Fibroblast of skin of right quadriceps (primary cell): ENCODE data around the gene PRKAG2.

Experiments
- DNase-seq: peaks from one replicate; pipeline ENCODE4 v3.0.0-alpha.2; 2013

The PRKAG2 gene

GRCh38 chr7:151864081-151864480 is 12.8 kb downstream of the PRKAG2 start:
- DNase-seq, result no peak

DNA sequence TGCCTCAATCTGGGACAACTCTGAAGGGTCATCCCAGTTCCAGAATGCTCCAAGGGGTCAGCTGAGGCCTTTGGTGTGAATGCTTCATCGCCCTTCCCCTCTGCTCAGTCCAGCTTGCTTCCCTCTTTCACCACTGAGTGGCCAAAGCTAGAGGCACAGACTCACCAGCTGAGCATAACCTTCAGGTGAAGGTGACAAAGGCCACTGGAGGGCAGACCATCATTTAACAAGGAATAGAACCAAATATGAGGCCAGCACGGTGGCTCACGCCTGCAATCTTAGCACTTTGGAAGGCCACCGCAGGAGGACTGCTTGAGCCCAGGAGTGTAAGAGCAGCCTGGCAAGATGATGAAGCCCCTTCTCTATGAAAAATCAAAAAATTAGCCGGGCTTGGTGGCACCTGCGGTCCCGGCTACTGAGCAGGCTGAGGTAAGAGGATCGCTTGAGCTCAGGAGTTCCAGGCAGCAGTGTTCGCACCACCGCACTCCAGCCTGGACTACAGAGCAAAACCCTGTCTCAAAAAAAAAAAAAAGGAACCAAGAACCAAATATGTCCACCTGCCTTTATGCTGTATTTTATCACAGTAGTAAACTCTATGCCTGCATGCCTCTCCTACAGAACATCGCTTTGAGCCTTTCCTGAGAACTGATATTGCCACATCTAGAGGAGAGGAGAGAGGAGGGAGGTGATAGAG is 13.4 kb downstream of the PRKAG2 start:
- no peak for DNase-seq

GRCh38 chr7:151862606-151863381 is 14.1 kb downstream of the PRKAG2 start:
- no peak for DNase-seq

- DNase-seq, result no peak
Observed at GRCh38 chr7:151861881-151862280, 15.0 kb downstream of the PRKAG2 start.

DNA sequence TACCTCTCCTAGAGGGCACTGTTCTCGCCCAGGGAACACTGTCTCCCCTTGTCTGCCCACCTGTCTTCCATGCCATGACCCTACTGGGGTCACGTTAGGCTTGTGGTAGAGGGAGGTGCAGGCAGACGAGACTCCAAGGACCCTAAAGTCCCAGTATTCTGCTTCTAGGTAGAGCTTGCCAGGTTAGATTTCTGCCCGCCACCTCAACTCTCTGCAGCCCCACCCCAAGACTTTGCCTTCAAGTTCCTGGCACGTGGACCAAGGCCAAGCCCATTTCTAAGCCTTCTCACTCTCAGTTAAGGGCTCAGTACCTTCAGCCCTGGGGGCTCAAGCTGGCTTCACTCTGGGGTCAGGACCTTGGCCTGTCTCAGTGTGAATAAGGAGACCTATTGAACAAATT is 16.1 kb downstream of the PRKAG2 start:
- no peak for DNase-seq

DNA sequence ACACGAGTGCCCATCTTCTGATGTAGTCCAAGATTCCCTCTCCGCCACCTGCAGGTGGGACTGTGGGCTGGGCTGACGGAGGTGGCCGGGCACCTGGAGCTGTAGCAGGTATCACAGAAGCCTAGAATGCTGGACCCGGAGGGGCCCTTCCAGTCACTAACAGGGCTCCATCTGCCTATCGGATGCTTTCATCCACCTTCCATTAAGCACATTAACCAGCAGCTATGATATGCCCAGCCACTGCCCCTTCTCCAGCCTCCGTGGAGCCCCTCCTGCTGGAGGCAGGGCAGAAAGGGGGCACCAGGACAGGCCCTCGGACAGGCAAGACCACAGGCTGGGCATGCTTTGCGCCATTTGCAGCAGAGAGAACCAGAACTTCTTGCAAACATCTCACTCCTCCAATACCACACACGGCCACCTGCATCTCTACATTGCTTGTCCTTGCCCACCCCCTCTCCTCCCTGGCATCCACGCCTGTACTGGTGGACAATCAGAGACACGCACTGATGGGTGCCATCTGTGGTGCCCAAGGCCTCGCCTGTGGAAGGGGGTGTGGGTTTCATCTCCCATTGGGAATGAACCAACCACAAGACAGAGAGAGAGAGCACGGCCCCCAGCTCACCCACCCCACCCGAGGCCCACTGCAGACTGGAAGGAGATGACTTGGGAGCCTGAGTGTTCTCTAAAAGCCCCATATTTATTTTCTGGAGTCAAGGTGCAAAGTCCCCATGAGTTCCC is 16.8 kb downstream of the PRKAG2 start:
- no peak for DNase-seq

DNA sequence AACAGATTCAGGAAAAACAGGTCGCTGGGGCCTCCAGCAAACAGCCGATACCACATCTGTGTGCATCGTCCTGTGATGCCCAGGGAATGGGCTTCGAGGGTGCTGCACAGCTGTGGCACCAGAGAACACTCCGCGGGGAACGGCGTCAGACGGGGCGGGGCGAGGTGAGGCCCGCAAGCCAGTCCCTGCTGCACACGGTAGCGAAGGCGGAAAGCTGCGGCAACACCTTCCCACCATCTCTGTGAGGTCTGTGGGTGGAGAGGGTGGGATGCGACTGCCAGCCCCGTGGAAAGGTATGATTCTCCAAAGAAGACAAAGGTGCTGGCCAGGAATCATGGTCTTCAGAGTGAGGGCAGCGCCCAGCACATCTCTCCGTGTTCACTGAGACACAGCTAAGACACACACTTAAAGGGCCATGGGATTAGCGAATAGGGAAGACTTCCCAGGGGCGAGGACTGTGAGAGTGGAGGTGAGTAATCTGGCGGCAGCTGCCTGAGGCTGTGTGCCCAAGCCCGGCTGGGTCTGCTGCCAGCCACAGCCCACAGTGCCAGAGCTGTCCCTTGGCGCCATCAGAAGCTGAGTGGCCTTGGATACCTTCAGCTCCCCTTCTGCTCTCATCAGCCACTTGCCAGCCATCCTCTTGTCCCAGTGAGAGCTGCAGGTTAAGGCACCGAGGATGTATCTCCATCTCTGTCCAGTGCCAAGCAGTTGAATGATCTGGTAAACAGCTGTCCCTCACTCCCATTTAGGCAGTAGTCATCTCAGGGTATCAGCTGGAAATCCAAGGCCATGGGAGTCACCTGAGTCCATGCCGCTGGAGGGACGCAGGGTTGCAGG is 17.6 kb downstream of the PRKAG2 start:
- no peak for DNase-seq

- no peak for DNase-seq
Observed at GRCh38 chr7:151858456-151858855, 18.5 kb downstream of the PRKAG2 start.

DNA sequence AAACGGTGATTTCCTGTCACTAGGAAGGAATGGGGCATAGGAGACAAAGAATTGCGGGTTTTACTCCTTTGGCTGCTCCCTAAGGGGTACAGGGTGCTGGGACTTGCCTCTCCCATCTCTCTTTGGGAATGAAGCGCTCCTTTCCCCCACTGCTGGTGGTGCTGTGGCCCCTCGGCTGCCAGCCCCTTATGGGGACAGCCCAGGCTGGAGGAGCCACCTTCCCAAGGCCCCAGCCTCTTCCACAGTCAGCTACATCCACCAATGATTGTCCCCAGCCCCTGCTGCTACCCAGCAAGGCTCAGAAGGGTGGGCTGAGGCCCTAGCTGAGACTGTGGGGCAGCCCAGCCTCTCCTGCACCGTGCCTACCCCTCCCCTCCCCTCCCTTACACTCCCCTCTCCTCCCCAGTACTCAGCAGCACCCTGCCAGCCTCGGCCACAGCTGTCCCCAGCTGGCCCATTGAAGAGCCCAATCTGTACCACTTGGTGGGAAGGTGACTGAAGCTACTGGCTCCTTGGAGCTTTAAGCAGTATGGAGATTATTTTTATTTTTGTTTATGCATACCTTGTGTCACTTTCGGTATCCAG is 19.0 kb downstream of the PRKAG2 start:
- DNase-seq, result no peak

GRCh38 chr7:151857412-151857811 is 19.5 kb downstream of the PRKAG2 start:
- no peak for DNase-seq

GRCh38 chr7:151856516-151856915 is 20.4 kb downstream of the PRKAG2 start:
- no peak for DNase-seq

DNA sequence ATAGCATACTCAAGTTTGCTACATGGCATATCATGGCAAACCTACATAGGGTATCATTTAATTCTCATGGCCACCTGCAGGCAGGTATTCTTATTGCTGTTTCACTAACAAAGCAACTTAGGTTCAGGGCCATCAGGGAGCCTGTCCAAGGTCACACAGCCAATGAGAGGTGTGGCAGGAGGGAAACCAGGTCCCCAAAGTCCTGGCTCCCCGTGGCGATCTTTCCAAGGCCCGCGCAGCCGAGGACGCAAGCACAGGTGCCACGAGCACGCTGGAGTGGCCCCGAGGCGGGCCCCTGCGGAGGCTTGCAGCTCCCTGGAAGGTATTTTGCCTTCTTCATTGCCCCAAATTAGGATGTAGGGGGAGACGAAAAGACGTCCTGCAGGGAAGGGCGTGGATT is 20.8 kb downstream of the PRKAG2 start:
- DNase-seq, result no peak

DNA sequence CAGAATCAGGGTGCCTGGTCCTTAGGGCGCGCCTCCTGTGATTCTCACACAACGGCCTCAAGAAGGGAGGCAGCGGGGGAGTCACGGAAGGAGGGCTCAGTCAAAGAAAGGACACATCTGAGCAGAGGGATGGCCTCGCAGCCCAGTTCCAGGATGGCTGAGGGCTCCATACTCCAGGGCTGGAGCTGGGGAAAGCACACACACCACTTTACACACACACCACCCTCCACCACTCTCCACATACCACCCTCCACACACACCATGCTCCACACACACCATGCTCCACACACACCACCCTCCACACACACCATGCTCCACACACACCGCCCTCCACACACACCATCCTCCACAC is 22.2 kb downstream of the PRKAG2 start:
- no peak for DNase-seq

DNA sequence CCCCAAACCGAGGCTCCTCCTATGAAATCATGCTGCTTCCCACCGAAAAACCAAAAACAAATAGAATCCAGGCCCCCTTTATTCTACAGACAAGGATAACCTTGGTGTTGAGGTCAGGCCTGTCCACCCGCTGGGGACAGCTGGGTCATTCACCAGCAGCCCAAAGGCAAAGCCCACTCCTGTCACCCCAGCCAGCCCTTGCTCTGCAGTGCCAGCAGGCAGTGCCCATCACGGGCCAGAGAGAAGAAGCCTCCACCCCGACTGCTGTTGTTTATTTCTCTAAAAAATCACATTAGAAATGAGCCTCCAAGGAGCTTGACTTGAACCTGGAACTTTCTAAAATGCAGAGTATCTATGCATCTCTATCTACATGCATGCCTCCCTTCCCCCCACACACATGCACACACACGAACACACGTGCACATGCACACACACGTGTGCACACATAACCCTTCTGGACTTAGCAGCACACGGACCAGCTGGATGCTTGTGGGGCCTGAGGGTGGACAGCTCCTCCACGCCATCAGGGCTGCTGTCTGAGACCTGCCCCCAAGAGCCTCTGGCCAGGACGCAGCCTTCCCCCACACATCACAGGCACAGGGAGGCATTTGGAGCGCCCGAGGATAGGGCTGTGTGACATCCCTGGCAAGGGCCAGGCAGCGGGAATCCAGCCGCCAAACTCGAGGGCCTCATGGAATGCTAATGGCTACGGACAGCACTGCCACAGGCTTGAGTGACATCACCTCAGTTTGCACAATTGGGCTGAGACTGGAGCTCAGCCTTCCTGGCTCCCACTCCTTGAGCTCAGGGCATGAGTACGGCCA is 22.8 kb downstream of the PRKAG2 start:
- no peak for DNase-seq

DNA sequence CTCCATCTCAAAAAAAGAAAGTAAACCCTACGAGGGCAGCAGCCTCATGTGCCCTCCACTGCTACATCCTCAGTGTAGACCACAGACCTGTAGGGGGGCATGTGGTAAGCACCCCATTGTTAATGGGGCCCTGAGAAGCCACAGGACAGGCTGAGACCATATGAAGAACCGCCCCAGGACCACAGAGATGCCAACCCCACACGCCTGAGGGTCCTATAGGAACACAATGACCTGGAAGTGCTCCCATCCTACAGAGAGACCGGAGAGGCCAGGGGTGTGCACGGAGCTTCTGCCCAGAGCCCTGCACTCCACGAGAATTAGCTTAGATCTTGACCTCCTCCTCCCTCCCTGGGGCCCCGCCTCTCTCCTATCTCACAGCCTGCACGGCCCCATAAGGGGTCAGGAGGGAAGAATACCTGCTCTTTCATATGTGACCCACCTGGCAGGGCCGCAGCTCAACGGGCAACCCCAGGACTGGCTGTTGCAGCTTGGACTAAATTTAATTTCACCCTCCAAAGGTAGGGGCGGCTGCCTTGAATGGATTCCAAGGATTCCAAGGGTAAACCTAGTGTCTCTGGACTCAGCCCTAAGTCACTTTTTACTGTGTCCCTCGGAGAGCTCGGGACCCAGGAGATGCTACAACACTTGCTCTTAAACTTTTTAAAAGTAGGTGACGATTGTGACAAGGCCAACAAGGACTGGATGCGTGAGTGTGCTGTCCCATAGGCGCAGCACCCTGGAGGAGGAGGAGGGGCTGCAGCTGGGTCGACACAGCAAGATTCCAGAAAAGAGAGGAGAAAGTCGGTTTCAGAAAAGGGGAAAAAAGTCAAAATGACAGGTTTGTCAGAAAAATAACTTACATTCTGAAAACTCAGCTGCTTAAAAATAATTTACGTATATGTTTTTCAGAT is 24.2 kb downstream of the PRKAG2 start:
- no peak for DNase-seq

- DNase-seq, result no peak
Observed at GRCh38 chr7:151851782-151852181, 25.1 kb downstream of the PRKAG2 start.

GRCh38 chr7:151851145-151851751 is 25.7 kb downstream of the PRKAG2 start:
- no peak for DNase-seq

DNA sequence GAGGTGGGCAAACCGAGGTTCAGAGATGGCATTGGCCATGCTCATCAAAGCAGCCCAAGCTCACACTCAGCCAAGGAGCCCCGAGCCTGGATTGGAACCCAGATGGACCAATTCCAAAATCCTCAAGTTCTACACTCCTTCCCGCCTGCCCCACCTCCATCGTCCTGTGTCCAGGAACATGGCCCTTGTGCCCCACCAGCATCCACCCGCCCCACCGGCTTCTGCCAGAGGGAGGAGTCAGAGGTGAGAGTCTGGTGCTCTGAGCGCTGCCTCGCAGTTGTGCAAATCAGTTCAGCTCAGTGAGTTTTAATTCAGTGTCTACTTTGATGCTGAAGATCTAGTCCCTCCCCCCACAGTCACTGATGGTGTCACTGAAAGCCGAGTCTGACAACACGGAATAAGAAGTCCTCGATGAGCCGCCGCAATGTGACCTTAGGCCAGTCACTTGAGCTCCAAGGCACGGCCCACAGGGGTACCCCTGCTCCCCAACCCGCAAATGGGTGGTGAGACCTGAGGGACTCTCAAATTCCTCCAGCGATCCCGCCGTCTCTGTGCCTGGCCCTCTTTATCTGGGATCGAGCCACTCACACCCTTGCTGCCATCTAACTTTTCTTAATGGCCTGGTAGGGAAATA is 26.3 kb downstream of the PRKAG2 start:
- no peak for DNase-seq

DNA sequence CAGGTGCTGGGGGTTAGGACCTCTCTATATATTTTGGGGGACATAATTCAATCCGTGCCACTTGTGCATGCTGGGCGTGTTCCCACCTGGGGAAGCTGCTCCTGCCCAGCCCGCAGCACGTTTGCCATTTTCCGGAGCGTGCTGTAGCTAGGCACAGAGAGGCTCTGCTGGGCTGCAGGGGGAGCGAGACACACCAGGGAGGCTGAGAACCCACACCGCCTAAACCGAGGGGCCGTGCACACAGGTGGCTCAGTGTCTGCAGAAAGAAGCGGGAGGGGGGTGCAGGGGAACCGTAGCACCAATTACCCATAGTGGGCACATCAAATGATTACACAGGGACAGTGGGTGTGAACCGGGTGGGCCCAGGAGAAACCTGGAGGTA is 27.0 kb downstream of the PRKAG2 start:
- no peak for DNase-seq
